ENCODE measurements around the gene RARB. TPM values are rescaled to one million over a fixed set of nuclear protein-coding genes. Genes with fewer than 3 reads are reported as not detected.

RARB gene
- total and polyA plus RNA-seq, 2 experiments from 2014 or later = 0.14 to 0.42 TPM

GRCh38 chr3:25495304-25495703, 67.2 kb downstream of the RARB start (continued):
- no peak for TF ChIP-seq CTCF (conservative IDR thresholded peaks at IDR 0.05; ENCODE audit: low read depth in 2 of 2)
- no peak for TF ChIP-seq STAT1 (IDR thresholded peaks at IDR 0.05; ENCODE audit: unreplicated experiment)
- no peak for TF ChIP-seq CREB1 (CRISPR knock-in tag; IDR thresholded peaks at IDR 0.05; ENCODE audit: low read depth)
- no peak for TF ChIP-seq ZNF331 (CRISPR knock-in tag; IDR thresholded peaks at IDR 0.05; ENCODE audit: low read depth)
- TF ChIP-seq EZH2phosphoT487 (IDR thresholded peaks at IDR 0.05; ENCODE audit: unreplicated experiment) = no peak
- TF ChIP-seq REST (IDR thresholded peaks at IDR 0.05; ENCODE audit: unreplicated experiment) = no peak
- TF ChIP-seq ZNF114 (CRISPR knock-in tag; IDR thresholded peaks at IDR 0.05) = no peak
- TF ChIP-seq EZH2 (IDR thresholded peaks at IDR 0.05; ENCODE audit: low read depth, unreplicated experiment) = no peak
- TF ChIP-seq JUNB (IDR thresholded peaks at IDR 0.05; ENCODE audit: unreplicated experiment) = no peak
- no peak for TF ChIP-seq ETS1 (IDR thresholded peaks at IDR 0.05)

GRCh38 chr3:25495726-25496253, 67.7 kb downstream of the RARB start:
- Histone ChIP-seq H3K27ac (ENCODE audit: low read depth) (no peak overlapping the region), H2AFZ (no peak overlapping the region), H3K4me2 (no peak overlapping the region), H3K4me3 (no peak overlapping the region), H3F3A (replicated peaks; ENCODE audit: low read depth) (no peaks in the 10 kb centered on the region), H3K36me3 (ENCODE audit: insufficient read depth) (no peaks in the 10 kb centered on the region), H3K4me1 (ENCODE audit: insufficient read depth) (no peaks in the 10 kb centered on the region), H3K9me2 (ENCODE audit: insufficient read depth) (peaks cover 2% of the 10 kb centered on the region; the same call in 1 of the 2 replicates), H3K79me2 (replicated peaks; ENCODE audit: insufficient read depth) (no peaks in the 10 kb centered on the region), H3K27me3 (ENCODE audit: insufficient read depth) (no peaks in the 10 kb centered on the region), H4K20me1 (replicated peaks; ENCODE audit: insufficient read depth) (no peaks in the 10 kb centered on the region)
- Mint-ChIP-seq H3K4me3 (no peak overlapping the region), H3K27me3 (ENCODE audit: insufficient read depth, low read depth, poor library complexity) (no peaks in the 10 kb centered on the region), H3K27ac (no peak overlapping the region), H3K9me3 (peaks cover 20% of the 10 kb centered on the region), H3K36me3 (ENCODE audit: low read depth) (peaks cover 4% of the 10 kb centered on the region; the same call in 2 of the 3 replicates), H3K4me1 (peaks cover 2% of the 10 kb centered on the region; the same call in 1 of the 3 replicates)
- ATAC-seq (no peak), DNase-seq (ENCODE audit: low spot score) (no peak)
- TF ChIP-seq CREB1 (CRISPR knock-in tag; IDR thresholded peaks at IDR 0.05; ENCODE audit: low read depth) (no peak), STAT1 (IDR thresholded peaks at IDR 0.05; ENCODE audit: unreplicated experiment) (no peak), REST (IDR thresholded peaks at IDR 0.05; ENCODE audit: unreplicated experiment) (no peak), CTCF (conservative IDR thresholded peaks at IDR 0.05; ENCODE audit: low read depth in 2 of 2) (no peak), EZH2 (IDR thresholded peaks at IDR 0.05; ENCODE audit: low read depth, unreplicated experiment) (no peak), EZH2phosphoT487 (IDR thresholded peaks at IDR 0.05; ENCODE audit: unreplicated experiment) (no peak)

Data from GM23338 (cell line).